Upper lobe of left lung (tissue), 6 donors: Measurements from ENCODE around the gene FILIP1L. TPM values are rescaled to one million over a fixed set of nuclear protein-coding genes. Genes with fewer than 3 reads are reported as not detected.

Source experiments
- ATAC-seq, 2 donors: fragments of 200-7000 bp; cut with Tn5 transposase; one replicate each; pipeline ENCODE4 v1.9.1; 2022; ENCODE audit warnings: mild to moderate bottlenecking in 2 of 2, moderate library complexity in 2 of 2; ENCODE audit not compliant: low FRiP score in 2 of 2
- DNase-seq, 2 donors: peaks; one replicate each; pipeline ENCODE4 v3.0.0-alpha.2; 2019 to 2020
- H3K27ac ChIP-seq, 4 donors: fragments of 200-600 bp; sonication (generic); one replicate each; pipeline ENCODE4 v1.5.1; 2016 to 2019
- H3K27me3 ChIP-seq, 4 donors: fragments of 200-600 bp; sonication (generic); one replicate each; pipeline ENCODE4 v1.5.1; 2017 to 2019
- H3K36me3 ChIP-seq, 4 donors: fragments of 200-600 bp; sonication (generic); one replicate each; pipeline ENCODE4 v1.5.1; 2016 to 2019
- H3K4me1 ChIP-seq, 4 donors: fragments of 200-600 bp; sonication (generic); one replicate each; pipeline ENCODE4 v1.5.1; 2018 to 2019
- H3K4me3 ChIP-seq, 4 donors: fragments of 200-600 bp; sonication (generic); one replicate each; pipeline ENCODE4 v1.5.1; 2017 to 2019; ENCODE audit warnings: mild to moderate bottlenecking in 2 of 4, moderate library complexity in 1 of 4
- H3K9me3 ChIP-seq, 4 donors: fragments of 200-600 bp; sonication (generic); one replicate each; pipeline ENCODE4 v1.5.1; 2018 to 2019
- CTCF ChIP-seq, 6 experiments: fragments of 450-650 bp in 4 of 6; fragments of 200-600 bp in 2 of 6; sonication (generic) in 2 of 6; IDR thresholded peaks; one replicate each; pipeline ENCODE4 v1.5.1; 2016 to 2019; ENCODE audit warnings: antibody characterized with exemption in 6 of 6
- EP300 ChIP-seq, 4 donors: sonication (generic); formaldehyde crosslinking; IDR thresholded peaks; one replicate each; pipeline ENCODE4 v1.5.1; 2017; ENCODE audit warnings: antibody characterized with exemption in 4 of 4, control low read depth in 2 of 4
- POLR2A ChIP-seq, 4 donors: fragments of 450-650 bp; IDR thresholded peaks; one replicate each; pipeline ENCODE4 v1.5.1; 2016 to 2017; ENCODE audit warnings: antibody characterized with exemption in 4 of 4, mild to moderate bottlenecking in 2 of 4
- POLR2AphosphoS5 ChIP-seq, 2 donors: sonication (generic); formaldehyde crosslinking; IDR thresholded peaks; one replicate each; pipeline ENCODE4 v1.5.1; 2017; ENCODE audit warnings: antibody characterized with exemption in 2 of 2
- WGBS, 2 donors: methylation state at CpG; one replicate each; pipeline ENCODE4 v1.1.5; 2017 to 2018; 5-methylcytosine and 5-hydroxymethylcytosine counted together
- total RNA-seq, 6 donors: library from RNA; depleted of rRNA in 4 of 6; stranded (reverse); fragments of >200 nt in 4 of 6; gene quantifications; one replicate each; pipeline versions ENCODE4 v1.1.0 to v1.2.1, GENCODE V29; 2016 to 2021
- donor health status: DM: no; HTN: no; CAD: no; lungs with moderate emphysema.
- donor health status: DM: no; HTN: yes; CAD: no; lungs with severe emphysema.

Gene FILIP1L
- total RNA-seq, 6 donors from 2014 or later = 19.4 to 38.2 (median 25.9) TPM

- no peak for ATAC-seq
- Histone ChIP-seq H3K27me3 (no peaks in the 10 kb centered on the region), H3K4me1 (no peaks in the 10 kb centered on the region), H3K9me3 (no peaks in the 10 kb centered on the region), H3K27ac (no peak overlapping the region), H3K36me3 (no peaks in the 10 kb centered on the region), H3K4me3 (no peak overlapping the region)
- TF ChIP-seq POLR2AphosphoS5 (IDR thresholded peaks at IDR 0.05) (no peak), POLR2A (IDR thresholded peaks at IDR 0.05) (no peak), EP300 (IDR thresholded peaks at IDR 0.05) (no peak)
- DNase-seq = no peak
These were observed 91.8 kb downstream of the FILIP1L start for GRCh38 chr3:100022506-100022905.

- no peak overlapping the region for H3K4me3 ChIP-seq
- no peak overlapping the region for H3K27ac ChIP-seq
- ATAC-seq (no peak), DNase-seq (no peak)
- H3K27me3 ChIP-seq = no peaks in the 10 kb centered on the region
- no peaks in the 10 kb centered on the region for H3K9me3 ChIP-seq
- H3K36me3 ChIP-seq = no peaks in the 10 kb centered on the region
- 91 to 94% methylated on average over 9 of the region's 9 CpGs for WGBS, 2 donors
- H3K4me1 ChIP-seq = no peaks in the 10 kb centered on the region
- TF ChIP-seq POLR2AphosphoS5 (IDR thresholded peaks at IDR 0.05) (no peak), POLR2A (IDR thresholded peaks at IDR 0.05) (no peak), CTCF (IDR thresholded peaks at IDR 0.05) (no peak)
These were observed 93.2 kb downstream of the FILIP1L start for GRCh38 chr3:100020876-100021644.

- no peak overlapping the region for H3K4me3 ChIP-seq
- H3K9me3 ChIP-seq = no peaks in the 10 kb centered on the region
- H3K4me1 ChIP-seq = no peaks in the 10 kb centered on the region
- TF ChIP-seq POLR2A (IDR thresholded peaks at IDR 0.05) (no peak), POLR2AphosphoS5 (IDR thresholded peaks at IDR 0.05) (no peak), CTCF (IDR thresholded peaks at IDR 0.05) (no peak), EP300 (IDR thresholded peaks at IDR 0.05) (no peak)
- WGBS, 2 donors = 96 to 100% methylated on average over 1 of the region's 1 CpG
- H3K36me3 ChIP-seq = no peaks in the 10 kb centered on the region
- no peak for DNase-seq
- ATAC-seq = no peak
- H3K27ac ChIP-seq = no peak overlapping the region
- no peaks in the 10 kb centered on the region for H3K27me3 ChIP-seq
These were observed 94.6 kb downstream of the FILIP1L start for GRCh38 chr3:100019719-100020118.

- Histone ChIP-seq H3K4me1 (no peaks in the 10 kb centered on the region), H3K27me3 (no peaks in the 10 kb centered on the region), H3K4me3 (no peak overlapping the region), H3K27ac (no peak overlapping the region), H3K9me3 (no peaks in the 10 kb centered on the region), H3K36me3 (no peaks in the 10 kb centered on the region)
- TF ChIP-seq EP300 (IDR thresholded peaks at IDR 0.05) (no peak), POLR2A (IDR thresholded peaks at IDR 0.05) (no peak), CTCF (IDR thresholded peaks at IDR 0.05) (no peak), POLR2AphosphoS5 (IDR thresholded peaks at IDR 0.05) (no peak)
- ATAC-seq = no peak
- DNase-seq = no peak
These were observed 95.5 kb downstream of the FILIP1L start for GRCh38 chr3:100018806-100019205.

- ATAC-seq (no peak), DNase-seq (no peak)
- Histone ChIP-seq H3K27ac (no peak overlapping the region), H3K27me3 (no peaks in the 10 kb centered on the region), H3K4me1 (peaks cover 10 to 26% (median 15%) of the 10 kb centered on the region in 4 donors), H3K36me3 (no peaks in the 10 kb centered on the region), H3K9me3 (no peaks in the 10 kb centered on the region), H3K4me3 (no peak overlapping the region)
- 84 to 94% methylated on average over 1 of the region's 1 CpG for WGBS, 2 donors
- TF ChIP-seq EP300 (IDR thresholded peaks at IDR 0.05) (no peak), POLR2A (IDR thresholded peaks at IDR 0.05) (no peak), POLR2AphosphoS5 (IDR thresholded peaks at IDR 0.05) (no peak), CTCF (IDR thresholded peaks at IDR 0.05) (no peak)
These were observed 104.2 kb downstream of the FILIP1L start for GRCh38 chr3:100010087-100010417.
